ENCODE data around the gene ACOT2.

DNA sequence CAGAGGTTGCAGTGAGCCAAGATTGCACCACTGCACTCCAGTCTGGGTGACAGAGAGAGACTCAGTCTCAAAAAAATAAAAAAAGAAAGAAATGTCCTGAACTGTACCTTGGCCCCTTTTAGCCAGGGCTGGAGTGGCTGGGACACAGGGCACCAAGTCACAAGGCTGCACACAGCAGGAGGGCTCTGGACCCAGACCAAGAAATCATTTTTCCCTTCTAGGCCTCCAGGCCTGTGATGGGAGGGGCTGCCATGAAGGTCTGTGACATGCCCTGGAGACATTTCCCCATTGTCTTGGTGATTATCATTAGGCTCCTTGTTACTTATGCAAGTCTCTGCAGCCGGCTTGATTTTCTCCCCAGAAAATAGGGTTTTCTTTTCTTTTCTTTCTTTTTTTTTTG, 38.2 kb downstream of the ACOT2 start:
- TF ChIP-seq, protein P1, sequence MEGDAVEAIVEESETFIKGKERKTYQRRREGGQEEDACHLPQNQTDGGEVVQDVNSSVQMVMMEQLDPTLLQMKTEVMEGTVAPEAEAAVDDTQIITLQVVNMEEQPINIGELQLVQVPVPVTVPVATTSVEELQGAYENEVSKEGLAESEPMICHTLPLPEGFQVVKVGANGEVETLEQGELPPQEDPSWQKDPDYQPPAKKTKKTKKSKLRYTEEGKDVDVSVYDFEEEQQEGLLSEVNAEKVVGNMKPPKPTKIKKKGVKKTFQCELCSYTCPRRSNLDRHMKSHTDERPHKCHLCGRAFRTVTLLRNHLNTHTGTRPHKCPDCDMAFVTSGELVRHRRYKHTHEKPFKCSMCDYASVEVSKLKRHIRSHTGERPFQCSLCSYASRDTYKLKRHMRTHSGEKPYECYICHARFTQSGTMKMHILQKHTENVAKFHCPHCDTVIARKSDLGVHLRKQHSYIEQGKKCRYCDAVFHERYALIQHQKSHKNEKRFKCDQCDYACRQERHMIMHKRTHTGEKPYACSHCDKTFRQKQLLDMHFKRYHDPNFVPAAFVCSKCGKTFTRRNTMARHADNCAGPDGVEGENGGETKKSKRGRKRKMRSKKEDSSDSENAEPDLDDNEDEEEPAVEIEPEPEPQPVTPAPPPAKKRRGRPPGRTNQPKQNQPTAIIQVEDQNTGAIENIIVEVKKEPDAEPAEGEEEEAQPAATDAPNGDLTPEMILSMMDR (conservative IDR thresholded peaks at IDR 0.05; ENCODE audit: low read depth, low read length) = no peak
- no peak for TF ChIP-seq EZH2 (IDR thresholded peaks at IDR 0.05; ENCODE audit: borderline replicate concordance, low read depth, low read length, poor library complexity, severe bottlenecking)
